Amniotic stem cell (primary cell): ENCODE results near the gene CABCOCO1.
"Not testable (repeated sequence)": the region's sequence is repeated elsewhere in the genome, so short reads cannot be mapped to it uniquely, and the experiment has no call there.

ENCODE experiments used
- DNase-seq: peaks from one replicate; lab custom pipeline; 2025; lab: John Stamatoyannopoulos, UW

CABCOCO1 gene

DNA sequence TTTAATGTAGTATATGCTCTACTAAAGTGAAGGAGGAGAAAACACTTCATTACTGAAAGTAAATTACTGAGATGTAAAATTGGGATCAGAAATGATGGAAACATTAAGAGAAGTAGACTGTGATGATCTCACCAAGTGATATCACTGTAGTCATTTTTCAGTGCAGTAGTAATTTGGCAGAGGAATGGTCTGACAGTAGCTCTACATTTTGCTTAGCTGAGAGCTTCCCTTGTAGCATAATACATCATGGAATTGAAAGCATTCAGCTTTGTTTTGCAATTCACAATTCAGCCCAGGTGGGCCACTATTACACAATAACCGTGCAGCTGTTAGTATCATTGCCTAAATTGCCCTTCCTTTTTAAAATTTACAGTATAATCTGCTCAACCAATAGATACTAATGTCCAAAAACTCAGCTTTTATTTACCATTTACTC is 19.4 kb upstream of the CABCOCO1 start:
- no peak for DNase-seq

DNA sequence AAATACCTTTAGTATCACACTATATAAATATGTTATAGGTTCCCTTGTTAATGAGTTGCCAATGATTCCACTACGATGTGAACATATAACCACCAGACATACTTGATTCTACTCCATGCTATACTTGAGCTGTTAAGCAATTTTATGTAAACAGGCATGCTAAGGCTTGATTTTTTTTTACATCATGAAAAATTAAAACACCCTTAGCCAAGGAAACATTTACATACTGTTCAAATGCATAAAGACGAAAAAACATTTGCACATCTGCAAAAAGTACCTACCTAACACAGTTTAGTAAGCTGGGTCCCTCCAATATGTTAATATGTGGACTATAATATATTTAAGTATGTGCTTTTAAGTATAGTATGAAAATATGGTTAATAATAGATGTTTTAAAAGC is 9.0 kb upstream of the CABCOCO1 start:
- no peak for DNase-seq

DNA sequence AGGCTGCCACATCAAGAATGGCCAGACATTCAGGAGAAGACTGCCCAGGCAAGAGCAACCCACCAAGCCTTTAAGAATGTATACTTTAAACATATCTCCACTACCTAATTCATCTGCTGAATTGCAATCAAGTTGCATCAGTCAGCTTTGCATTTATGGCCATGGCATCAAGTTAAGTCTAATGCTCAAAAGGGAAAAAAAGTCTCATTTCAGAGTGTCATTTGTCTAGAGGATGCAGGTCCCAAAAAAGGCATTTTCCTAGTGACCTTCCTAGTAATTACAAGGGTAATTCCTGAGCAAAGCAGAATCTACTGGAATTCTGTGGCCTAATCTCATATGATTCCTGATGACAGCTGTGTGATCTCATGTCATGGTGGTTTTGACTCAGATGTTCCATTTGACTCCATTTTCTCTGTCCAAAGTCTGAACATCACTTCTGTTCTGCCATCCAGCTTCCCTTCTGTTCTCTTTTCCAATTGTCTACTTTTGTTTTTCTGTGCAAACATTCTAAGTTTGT is 7.3 kb upstream of the CABCOCO1 start:
- DNase-seq: no peak

DNA sequence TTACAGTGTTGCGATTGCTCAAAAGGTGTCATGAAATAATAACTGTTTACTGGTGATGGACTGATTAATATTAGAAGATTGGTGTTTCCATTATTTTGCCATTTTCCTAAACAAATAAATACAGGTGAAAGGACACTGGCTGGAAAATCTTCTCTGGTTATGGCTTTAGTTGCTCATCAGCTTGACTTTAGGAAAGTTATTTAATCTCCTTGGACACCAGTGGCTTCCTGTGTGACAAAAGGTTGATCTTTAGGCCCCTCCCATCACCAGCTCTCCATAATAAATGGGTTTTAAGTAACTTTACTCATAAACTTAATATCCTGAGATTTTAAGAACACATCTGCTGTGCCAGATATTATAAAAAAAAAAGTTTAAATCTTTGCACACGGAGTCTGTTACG is 737 bp downstream of the CABCOCO1 start:
- no peak for DNase-seq

DNA sequence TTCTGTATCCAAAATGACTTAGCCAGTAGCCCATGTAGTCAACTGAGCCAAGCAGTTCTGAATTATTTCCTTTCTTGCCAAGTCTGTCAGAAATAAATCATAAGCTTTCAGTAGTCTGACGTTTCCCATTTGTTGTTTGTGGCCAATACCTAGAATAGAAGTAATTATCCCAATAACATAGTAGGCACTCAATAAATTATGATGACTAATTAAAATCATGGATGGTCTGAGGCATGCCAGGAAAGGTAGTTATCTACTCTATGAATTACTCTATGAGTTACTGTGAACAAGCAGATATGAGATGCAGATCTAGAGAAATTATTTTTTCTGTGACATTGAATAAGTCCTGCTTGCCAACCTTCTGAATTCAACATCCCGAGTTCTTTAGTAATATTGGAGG is 2.3 kb downstream of the CABCOCO1 start:
- DNase-seq: no peak

DNA sequence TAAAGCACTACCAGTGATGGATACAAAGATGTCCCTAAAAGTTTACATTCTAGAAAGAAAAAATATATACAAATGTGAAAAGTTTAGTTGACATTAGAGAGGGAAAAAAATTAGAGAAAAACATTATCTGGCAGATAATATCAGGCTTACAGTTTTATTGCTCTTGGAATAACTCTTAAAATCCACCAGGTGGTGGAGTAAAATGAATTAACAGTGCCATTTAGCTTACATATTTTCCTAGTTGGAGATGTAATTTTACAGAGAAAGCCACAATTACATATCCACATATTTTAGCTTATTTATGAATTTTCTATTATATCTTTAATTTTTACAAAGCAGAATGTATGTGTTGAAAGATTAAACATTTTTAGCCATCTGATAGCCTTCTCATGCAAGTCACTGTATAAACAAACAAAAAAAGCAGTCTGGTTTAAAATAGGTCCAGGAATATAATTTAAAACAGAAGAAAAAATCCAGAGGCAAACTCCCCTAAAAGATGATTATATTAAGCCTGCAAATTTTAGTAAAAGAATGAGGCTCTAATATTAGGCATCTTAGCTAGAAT is 6.5 kb downstream of the CABCOCO1 start:
- DNase-seq: no peak

DNA sequence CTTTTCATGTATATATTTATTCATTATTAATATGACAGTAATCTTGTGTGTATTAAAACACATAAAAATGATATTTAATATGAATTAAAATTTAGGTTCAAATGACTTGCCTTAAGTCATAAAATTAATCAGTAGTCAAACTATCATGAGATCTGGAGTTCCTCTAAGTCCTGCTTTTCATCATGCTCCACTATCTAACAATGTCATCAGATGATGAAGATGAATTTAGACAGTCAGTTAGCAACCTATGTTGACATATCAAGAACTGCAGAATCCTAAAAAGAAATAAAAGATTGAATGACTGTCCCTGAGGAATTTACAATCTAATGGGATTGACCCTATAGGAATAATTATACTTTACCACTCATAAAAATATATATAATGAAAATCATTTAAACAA is 7.1 kb downstream of the CABCOCO1 start:
- DNase-seq: no peak

DNA sequence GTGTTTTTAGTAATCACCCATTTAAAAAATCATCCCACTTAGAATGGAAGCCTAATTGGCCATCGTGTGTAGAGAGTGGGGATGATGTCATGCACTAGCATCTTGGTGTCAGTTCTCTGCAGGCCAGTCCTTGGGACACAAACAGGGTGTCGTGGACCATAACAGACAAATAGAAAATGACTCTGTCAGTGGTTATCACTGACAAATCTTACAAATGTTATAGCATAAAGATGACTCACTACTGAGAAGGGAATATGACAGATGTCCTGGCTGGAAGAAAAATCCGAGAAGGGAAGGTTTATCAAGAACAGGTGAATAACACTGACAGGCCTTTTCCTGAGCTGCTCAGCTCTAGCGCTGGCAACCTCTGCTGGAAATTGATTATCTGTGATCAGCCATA is 10.6 kb downstream of the CABCOCO1 start:
- DNase-seq: no peak

DNA sequence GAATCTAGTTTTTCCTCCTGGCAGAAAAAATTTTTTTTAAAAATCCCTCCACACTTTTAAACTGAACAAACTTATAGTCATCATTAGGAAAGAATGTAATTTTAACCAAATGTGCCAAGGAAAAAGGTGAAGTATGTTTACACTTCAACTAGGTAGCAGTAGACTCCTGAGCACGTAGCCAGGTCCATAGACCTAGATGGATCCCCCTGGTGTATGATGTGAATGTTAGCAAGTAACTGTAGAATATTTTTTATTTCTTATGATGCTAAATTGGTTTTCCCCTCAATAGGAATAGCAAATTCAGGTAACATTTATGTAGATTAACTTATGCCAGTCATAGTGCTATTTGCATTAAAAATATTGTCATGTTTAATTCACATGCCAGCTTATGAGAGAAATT is 19.6 kb downstream of the CABCOCO1 start:
- DNase-seq: no peak

DNA sequence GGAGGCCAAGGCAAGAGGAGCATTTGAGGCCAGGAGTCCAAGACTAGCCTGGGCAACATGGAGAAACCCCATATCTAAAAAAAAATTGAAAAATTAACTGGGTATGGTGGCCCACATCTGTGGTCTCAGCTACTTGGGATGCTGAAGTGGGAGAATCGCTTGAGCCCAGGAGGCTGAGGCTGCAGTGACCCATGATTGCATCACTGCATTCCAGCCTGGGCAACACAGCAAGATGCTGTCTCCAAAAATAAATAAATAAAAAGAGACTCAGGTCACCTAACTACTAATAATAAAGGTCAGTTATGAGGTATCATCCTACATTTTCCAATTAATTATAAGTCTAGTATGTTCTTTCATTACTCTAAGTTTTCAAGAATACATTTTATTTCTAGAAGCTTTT is 20.6 kb downstream of the CABCOCO1 start:
- DNase-seq: no peak

DNA sequence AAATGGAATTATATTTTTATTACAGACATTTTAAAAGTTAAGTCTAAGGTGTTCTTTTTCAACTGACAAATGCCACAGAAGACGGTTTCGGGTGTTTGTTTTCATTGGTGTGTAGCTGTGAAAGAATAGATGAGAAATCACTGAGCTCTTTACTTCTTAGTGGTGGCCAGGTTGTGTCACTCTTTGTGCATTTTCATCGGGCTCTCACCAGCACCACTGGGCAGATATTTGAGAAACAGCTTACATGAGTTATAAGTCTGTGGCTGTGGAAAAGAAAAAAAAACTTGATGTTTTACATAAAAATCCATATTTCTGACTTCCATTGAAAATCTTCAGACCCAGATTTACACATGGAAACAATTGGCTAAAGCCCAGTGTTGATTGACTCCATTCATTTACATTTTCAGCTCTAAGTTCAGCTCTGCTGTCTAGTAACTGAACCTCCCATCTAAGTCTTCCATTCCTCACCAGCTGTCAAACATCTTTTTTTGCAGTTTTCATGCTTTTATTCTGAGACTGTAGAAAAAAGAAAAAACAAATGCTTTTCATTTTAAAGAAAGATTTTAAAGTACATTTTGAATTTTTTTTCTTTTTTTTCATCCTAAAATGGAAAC is 22.3 kb downstream of the CABCOCO1 start:
- no peak for DNase-seq

DNA sequence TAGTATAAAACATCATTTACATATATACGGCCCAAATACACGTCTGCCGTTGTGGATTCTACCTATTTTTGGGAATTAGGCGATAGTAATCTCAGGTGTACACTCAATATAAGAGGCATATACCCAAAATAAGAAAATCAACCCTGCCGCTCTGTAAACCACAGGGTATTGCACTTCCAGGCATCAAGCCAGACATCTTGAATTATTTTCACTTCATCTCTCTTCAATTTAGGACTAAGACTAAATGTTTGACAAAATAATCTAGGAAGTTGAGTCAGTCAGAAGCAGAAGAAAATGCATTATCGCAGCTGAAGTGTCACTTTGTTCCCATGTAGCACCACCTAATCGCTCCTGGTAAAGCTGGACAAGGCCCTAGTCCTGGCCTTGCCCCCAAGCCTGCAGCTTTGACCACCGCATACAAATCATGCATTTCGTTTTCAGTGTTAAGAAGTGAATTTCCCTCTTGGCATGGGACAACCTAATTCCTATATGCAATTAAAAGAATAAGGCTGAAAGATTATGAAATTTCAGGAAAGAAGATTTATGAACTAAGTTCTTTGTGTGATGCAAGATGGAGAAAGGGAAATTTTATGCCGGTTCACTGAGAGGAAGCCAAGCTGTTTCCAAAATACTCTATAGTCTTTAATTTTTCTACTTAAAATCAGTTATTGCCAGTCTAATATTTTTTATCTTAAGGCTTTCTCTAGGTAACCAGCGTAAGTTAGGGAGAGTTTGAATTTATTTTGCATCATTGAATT is 26.0 kb downstream of the CABCOCO1 start:
- no peak for DNase-seq

DNA sequence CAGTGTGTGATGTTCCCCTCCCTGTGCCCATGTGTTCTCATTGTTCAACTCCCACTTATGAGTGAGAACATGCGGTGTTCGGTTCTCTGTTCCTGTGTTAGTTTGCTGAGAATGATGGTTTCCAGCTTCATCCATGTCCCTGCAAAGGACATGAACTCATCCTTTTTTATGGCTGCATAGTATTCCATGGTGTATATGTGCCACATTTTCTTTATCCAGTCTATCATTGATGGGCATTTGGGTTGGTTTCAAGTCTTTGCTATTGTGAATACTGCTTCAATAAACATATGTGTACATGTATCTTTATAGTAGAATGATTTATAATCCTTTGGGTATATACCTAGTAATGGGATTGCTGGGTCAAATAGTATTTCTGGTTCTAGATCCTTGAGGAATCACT is 28.9 kb downstream of the CABCOCO1 start:
- not testable (repeated sequence) for DNase-seq

DNA sequence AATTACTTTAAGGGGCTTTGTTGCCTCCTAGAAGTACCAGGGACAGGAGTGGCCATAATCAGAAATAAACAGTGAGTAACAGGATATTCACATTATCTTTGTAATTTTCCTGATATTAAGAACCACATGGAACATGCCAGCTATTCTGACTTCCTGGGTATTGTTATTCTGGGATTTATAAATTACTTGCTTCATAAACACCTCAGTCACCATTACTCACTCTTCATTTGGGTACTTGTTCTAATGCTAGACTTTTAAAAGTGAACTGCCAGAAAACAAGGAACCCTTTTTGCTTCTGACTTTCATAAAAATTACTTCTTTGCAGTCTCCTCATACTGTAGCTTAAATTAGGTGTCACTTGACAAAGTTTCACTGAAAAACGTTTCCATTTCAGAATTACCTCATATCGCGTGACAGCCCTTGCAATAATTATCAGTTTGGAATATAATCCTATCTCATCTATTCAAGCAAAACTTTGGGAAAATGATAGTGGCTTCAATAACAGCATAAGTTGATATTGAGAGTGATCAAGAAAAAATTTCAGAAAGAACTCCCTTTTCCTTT is 29.8 kb downstream of the CABCOCO1 start:
- DNase-seq: no peak

DNA sequence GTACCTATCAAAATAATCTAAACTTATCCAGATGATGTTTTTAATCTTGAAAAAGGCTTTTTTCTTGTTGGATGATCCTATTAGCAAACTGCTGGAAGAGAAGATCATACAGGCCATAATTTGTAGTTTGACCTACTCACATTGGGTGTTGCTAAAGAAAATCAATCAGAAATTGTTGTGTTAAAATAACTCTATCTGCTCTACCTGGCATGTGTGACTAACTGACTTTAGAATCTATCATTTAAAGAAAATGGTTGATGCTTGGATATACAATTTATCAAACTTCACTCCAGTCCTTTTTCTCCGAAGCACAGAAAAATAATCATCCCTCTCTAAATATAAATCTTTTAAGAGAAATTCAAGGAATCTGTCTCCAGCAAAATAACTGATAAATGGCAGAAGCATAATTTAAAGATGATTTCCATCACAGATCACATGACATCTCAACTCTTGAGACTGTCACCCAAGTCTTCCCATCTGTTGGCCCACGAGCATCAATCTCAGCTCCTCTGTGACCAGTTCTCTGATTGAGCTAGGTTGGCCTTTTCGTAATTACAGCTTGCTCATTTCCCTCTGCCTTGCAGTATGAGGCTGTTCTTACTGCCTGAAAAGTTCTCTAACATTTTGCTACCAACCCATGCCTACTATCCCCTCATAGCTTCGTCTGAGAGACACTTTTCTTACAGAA is 36.4 kb downstream of the CABCOCO1 start:
- no peak for DNase-seq

DNA sequence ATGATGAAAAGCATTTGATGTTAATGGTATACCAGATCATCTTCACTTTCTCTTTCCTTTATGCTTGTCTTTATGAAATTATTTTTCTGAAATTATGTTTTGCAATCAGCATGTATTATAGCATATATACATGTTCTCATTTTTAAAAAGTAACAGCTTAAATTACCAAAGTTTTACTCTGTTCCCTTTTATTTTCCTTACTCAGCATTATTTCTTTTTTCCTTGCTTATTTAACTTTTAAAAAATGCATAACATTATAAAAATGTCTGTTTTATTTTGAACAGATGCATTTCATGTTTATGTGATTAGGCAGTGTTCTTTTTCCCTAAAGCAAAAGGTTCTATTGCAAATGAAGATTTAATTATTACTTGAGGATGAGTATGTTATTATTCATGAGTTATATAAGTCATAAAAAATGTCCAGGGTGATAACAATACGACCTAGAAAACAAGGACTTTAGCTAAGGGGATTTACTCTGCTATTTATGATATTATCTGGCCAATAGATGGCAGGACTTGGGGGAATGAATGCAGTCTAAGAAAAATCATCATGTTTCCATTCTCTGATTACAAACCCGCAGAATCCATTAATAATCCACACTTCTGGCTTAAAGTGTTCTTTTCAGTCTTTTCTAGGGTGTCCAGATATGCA is 38.5 kb downstream of the CABCOCO1 start:
- no peak for DNase-seq

DNA sequence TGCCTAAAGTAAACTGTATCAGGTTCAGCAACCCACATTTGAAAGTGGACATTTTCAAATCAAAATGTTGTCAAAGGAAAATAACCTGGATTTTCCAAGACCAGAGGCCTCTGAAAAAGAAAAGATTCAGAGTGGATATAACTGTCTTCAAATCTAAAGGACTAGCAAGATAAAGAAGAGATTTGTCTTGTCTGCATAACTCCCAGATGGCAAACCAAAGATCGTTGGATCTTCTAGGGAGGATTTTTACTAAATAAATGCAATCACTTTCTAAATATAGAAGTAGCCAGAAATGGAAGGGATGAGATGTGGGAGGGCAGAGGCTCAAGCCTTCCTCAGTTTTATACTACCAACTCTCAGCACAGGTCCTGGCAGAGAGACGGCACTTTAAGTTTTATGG is 39.0 kb downstream of the CABCOCO1 start:
- DNase-seq: no peak

DNA sequence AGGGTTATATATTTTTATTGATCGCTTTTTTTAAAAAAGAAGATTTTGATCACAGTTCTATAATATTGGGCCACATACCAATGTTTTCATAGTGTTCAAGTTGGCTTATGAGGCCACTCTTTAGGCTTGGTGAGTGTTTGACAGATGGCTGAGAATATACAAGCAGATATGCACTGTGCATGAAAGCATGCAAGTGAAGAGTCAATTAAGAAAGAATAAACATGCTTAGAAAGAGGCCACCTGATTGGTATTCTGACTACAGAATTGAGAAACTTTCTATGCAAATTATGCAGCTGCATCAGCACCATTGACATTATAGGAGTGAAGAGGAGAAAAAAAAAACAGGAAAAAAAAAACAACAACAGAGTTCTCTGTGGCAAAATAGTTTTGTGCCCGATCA is 39.9 kb downstream of the CABCOCO1 start:
- DNase-seq: no peak

DNA sequence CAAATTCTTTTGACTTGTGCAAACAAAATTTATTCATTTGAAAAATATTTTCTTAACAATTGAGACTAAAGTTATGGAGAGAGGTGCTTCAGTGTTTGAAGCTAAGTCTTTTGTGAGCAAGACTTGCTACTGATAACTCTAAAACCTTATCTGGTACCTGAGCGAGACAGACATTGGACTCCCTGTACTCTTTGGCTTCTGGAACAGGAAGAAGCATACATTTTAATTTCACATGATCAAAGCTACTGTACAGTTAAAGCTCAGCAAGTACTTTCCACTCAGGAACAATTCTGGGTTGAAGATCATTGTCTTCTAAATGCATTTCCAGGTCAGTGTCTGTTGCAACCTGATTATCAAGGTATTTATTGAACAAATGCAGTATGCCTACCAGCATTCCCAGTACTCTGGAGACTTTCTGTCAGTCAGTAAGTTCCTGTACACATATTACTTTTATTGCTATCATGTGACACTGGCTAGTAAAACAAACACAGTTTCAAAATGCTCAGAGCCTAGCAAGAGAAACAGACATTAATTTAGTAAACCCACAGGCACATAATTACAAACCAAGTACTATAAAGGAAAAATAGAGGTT is 42.4 kb downstream of the CABCOCO1 start:
- no peak for DNase-seq

DNA sequence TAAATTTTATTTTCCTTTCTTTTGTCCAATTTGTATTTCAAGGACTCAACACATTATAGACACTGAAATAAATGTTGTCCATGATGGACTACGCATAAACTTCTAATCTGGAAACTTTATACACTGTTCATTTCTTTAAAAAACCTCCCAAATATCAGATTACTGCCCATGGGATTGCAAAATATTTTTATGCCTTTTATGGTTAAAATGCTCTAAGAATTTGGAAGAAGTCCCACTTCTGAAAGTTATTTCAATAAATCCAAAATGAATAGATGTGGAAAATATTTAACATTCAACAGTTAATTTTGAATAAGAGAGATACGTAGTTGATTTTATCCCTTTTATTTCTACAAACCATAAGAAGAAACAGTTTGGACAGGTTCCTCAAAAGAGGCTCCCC is 46.1 kb downstream of the CABCOCO1 start:
- no peak for DNase-seq

DNA sequence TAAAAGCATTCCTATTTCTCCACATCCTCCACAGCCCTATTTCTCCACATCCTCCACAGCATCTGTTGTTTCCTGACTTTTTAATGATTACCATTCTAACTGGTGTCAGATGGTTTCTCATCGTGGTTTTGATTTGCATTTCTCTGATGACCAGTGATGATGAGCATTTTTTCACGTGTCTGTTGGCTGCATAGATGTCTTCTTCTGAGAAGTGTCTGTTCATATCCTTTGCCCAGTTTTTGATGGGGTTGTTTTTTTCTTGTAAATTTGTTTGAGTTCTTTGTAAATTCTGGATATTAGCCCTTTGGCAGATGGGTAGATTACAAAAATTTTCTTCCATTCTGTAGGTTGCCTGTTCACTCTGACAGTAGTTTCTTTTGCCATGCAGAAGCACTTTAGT is 49.4 kb downstream of the CABCOCO1 start:
- not testable (repeated sequence) for DNase-seq

DNA sequence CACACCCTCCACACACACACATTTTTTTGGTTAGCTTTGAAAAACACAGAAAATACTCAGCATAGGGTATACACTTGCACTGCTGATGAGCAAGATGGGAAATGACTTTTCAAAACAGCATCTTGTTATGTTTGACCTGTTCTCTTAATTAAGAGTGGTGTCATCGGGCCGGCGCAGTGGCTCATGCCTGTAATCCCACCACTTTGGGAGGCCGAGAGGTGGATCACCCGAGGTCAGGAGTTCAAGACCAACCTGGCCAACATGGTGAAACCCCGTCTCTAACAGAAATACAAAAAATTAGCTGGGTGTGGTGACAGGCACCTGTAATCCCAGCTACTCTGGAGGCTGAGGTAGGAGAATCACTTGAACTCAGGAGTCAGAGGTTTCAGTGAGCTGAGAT is 56.7 kb downstream of the CABCOCO1 start:
- not testable (repeated sequence) for DNase-seq
